Kidney (tissue), 14 donors: ENCODE results near the gene PVALEF. TPM values are rescaled to one million over a fixed set of nuclear protein-coding genes. Genes with fewer than 3 reads are reported as not detected.

ENCODE experiments used
- DNase-seq, 5 donors: peaks; one replicate each; pipeline ENCODE4 v3.0.0-alpha.2; 2013 to 2020
- FAIRE-seq: peaks from 2 replicates; lab custom pipeline; 2012; peaks lifted over from hg19 to GRCh38; lab: Jason Lieb, UNC
- H3K27ac ChIP-seq, 2 donors: one replicate each; pipeline ENCODE4 v1.7.0; 2013; ENCODE audit warnings: low read depth in 2 of 2, low read length in 2 of 2, inconsistent platforms in 1 of 2
- H3K27me3 ChIP-seq: one replicate; pipeline ENCODE4 v1.7.1; 2013; ENCODE audit warnings: low read length, inconsistent platforms; ENCODE audit not compliant: control insufficient read depth, insufficient read depth
- H3K36me3 ChIP-seq, 3 donors: one replicate each; pipeline versions ENCODE4 v1.7.0 to v1.7.1; 2013; ENCODE audit warnings: low read length in 3 of 3, control low read depth in 1 of 3, inconsistent platforms in 1 of 3; ENCODE audit not compliant: insufficient read depth in 3 of 3, control insufficient read depth in 2 of 3
- H3K4me1 ChIP-seq, 3 donors: one replicate each; pipeline versions ENCODE4 v1.7.0 to v1.7.1; 2013; ENCODE audit warnings: low read length in 3 of 3, inconsistent platforms in 1 of 3, low read depth in 1 of 3; ENCODE audit not compliant: control insufficient read depth in 2 of 3, insufficient read depth in 2 of 3
- H3K4me3 ChIP-seq, 3 donors: one replicate each; pipeline versions ENCODE4 v1.7.0 to v1.8.1; 2013; ENCODE audit warnings: low read length in 3 of 3, control low read depth in 1 of 3, inconsistent platforms in 1 of 3
- H3K9ac ChIP-seq, 3 donors: one replicate each; pipeline versions ENCODE4 v1.7.0 to v1.7.1; 2013; ENCODE audit warnings: low read length in 3 of 3, control low read depth in 1 of 3, inconsistent platforms in 1 of 3
- H3K9me3 ChIP-seq, 3 donors: one replicate each; pipeline versions ENCODE4 v1.7.0 to v1.7.1; 2013; ENCODE audit warnings: low read length in 3 of 3, control low read depth in 1 of 3, inconsistent platforms in 1 of 3; ENCODE audit not compliant: control insufficient read depth in 2 of 3, insufficient read depth in 1 of 3
- intact Hi-C: fragments of 100-400 bp; cut with DNase I; formaldehyde crosslinking; loops from one replicate; pipeline ENCODE4 v1.11.1; 2022
- polyA plus RNA-seq: library from polyadenylated mRNA; stranded (reverse); fragments of 350-450 nt; fragmentation: Illumina TruSeq; extraction: RNeasy Lipid Tissue Mini Kit (QIAGEN cat#74804); gene quantifications from one replicate; pipeline ENCODE4 v1.2.3, GENCODE V29; 2014; ENCODE audit warnings: low read depth, low replicate concordance; ENCODE audit not compliant: insufficient read depth
- total RNA-seq: library from RNA; stranded (reverse); fragmentation: NEBNext Ultra II Directional; extraction: Animal tissue kit (Norgen Biotek cat#: 25700); gene quantifications from one replicate; pipeline ENCODE4 v1.2.1, GENCODE V29; 2021
- TF ChIP-seq, protein P1 (sequence below): IDR thresholded peaks from 3 replicates; pipeline ENCODE4 v1.5.1; 2012; ENCODE audit warnings: mild to moderate bottlenecking, moderate library complexity, borderline replicate concordance; ENCODE audit not compliant: insufficient read depth; ENCODE audit errors: extremely low read depth
- donor health status: control.
- donor health status: control.
- donor health status: control.
- donor health status: control.
- donor health status: control.
- donor health status: DM: yes; HTN: yes; CAD: no.
- donor health status: Normal renal cell carcinoma (clear cell type).

The PVALEF gene
- total and polyA plus RNA-seq, 2 donors from 2014 or later = not detected

DNA sequence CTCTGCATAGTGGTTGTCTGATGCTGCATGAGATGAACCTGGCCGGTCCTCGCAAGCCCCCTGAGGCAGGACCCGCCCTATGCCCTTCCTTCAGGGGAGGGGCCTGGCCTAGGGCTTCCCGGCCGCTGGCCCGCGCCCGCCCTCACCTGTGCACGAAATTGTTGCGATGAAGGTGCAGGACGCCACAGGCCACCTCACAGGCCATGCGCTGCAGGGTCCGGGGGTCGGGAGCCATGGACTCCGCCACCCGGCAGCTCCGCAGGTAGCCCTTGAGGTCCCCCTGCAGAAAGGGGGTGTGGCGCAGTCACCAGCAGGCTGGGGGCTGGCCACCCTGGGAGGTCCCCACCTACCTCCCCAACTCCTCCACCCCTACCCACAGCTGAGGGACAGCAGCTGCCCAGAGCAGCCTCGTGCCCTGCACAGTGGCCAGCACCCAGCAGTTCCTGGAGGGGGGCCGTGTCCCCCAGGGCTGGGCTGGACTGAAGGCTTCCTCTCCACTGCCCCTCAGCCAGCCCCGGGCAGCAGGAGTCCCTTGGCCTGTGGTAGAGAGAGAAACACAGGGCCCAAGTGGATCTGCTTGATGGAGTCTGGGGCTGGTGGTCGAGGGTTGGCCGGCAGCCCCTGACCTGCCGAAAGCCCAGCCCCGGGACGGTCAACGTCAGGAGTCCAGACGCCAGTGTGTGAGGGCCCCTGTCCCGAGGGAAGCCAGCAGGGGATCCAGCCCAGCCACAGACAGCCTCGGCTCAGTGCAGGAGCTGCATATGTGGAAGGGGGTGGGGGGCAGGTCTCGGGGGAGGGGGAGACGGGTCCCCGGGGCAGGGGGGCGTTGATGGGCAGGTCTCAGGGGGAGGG is 38.8 kb upstream of the PVALEF start:
- TF ChIP-seq, protein P1, sequence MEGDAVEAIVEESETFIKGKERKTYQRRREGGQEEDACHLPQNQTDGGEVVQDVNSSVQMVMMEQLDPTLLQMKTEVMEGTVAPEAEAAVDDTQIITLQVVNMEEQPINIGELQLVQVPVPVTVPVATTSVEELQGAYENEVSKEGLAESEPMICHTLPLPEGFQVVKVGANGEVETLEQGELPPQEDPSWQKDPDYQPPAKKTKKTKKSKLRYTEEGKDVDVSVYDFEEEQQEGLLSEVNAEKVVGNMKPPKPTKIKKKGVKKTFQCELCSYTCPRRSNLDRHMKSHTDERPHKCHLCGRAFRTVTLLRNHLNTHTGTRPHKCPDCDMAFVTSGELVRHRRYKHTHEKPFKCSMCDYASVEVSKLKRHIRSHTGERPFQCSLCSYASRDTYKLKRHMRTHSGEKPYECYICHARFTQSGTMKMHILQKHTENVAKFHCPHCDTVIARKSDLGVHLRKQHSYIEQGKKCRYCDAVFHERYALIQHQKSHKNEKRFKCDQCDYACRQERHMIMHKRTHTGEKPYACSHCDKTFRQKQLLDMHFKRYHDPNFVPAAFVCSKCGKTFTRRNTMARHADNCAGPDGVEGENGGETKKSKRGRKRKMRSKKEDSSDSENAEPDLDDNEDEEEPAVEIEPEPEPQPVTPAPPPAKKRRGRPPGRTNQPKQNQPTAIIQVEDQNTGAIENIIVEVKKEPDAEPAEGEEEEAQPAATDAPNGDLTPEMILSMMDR = no peak
- FAIRE-seq = no peak
- H3K9ac ChIP-seq = no peak overlapping the region
- no peaks in the 10 kb centered on the region for H3K36me3 ChIP-seq
- no peaks in the 10 kb centered on the region for H3K27me3 ChIP-seq
- no peaks in the 10 kb centered on the region for H3K9me3 ChIP-seq
- no peak for DNase-seq
- H3K4me1 ChIP-seq = no peaks in the 10 kb centered on the region
- H3K4me3 ChIP-seq = no peak overlapping the region
- H3K27ac ChIP-seq = no peak overlapping the region
- intact Hi-C loops = no loop called here

DNA sequence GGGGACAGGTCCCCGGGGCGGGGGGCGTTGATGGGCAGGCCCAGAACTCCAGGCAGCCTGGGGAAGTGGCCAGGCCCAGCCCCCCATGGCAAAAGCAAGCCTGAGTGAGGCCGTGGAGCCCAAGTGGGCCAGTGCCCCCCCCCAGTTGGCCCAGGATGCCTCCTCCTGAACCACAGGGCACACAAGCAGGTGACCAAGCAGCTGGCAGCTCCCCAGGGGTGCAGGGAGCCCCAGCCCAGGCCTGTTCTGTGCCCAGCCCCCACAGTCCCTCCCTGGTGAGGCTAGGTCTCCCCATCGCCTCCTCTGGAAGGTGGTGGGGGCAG is 38.2 kb upstream of the PVALEF start:
- H3K36me3 ChIP-seq = no peaks in the 10 kb centered on the region
- H3K9me3 ChIP-seq = no peaks in the 10 kb centered on the region
- no peak overlapping the region for H3K9ac ChIP-seq
- no peak for DNase-seq
- TF ChIP-seq, protein P1 = no peak
- no peaks in the 10 kb centered on the region for H3K27me3 ChIP-seq
- no peak for FAIRE-seq
- no peak overlapping the region for H3K4me3 ChIP-seq
- intact Hi-C loops = no loop called here
- H3K27ac ChIP-seq = no peak overlapping the region
- no peaks in the 10 kb centered on the region for H3K4me1 ChIP-seq

DNA sequence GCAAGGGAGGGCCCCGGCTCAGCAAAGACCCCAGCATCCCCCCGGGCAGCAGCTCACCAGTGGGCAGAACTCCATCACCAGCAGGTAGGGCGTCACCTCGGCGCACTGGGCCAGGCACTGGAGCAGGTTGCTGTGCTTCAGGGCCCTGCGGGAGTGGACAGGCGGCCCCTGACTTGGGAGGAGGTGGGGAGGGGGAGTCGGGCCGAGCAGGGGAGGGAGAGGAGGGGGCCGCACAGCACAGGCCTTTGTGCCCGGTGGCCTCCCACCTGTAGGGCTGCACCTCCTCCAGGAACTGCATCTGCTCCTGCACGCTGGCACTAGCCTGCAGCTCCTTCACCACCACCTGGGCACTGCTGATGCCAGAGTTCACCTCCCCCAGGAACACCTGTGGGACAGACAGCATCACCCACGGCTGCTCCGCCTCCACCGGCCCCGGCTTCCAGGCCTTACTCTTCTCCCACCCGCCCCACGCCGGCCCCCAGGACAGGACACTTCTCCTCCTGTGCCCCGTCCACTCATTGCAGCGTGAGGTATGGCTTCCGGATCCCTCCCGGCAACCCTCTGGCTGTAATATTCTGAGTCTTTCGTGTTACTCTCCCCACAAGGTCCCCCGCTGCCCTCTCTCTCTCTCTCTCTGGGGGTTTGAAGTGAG is 37.7 kb upstream of the PVALEF start:
- Histone ChIP-seq H3K36me3 (no peaks in the 10 kb centered on the region), H3K27me3 (no peaks in the 10 kb centered on the region), H3K27ac (no peak overlapping the region), H3K9me3 (no peaks in the 10 kb centered on the region), H3K4me3 (no peak overlapping the region), H3K4me1 (no peaks in the 10 kb centered on the region), H3K9ac (no peak overlapping the region)
- FAIRE-seq (no peak), DNase-seq (no peak)
- TF ChIP-seq, protein P1 = no peak
- intact Hi-C loops = no loop called here
